H1 (cell line): ENCODE measurements around the gene CROCC2. TPM values are rescaled to one million over a fixed set of nuclear protein-coding genes. Genes with fewer than 3 reads are reported as not detected.

Experiments
- CTCF ChIA-PET: fragments of 300-600 bp; sonication (Branson Sonifier 250); formaldehyde crosslinking; loops from one replicate; lab custom pipeline; 2021; ENCODE audit not compliant: partially characterized antibody; lab: Charles Lee
- POLR2A ChIA-PET: fragments of 300-600 bp; sonication (Branson Sonifier 250); formaldehyde crosslinking; loops from one replicate; lab custom pipeline; 2021; ENCODE audit warnings: inconsistent platforms; ENCODE audit not compliant: partially characterized antibody; lab: Charles Lee
- DNase-seq, 2 experiments: peaks; one replicate each; pipeline versions ENCODE4 v3.0.0 to v3.0.0-alpha.2; 2010 to 2022; ENCODE audit warnings: low spot score in 2 of 2, low read depth in 1 of 2, mixed read lengths in 1 of 2
- FAIRE-seq: peaks from 2 replicates; lab custom pipeline; 2011; peaks lifted over from hg19 to GRCh38; lab: Jason Lieb, UNC
- H2AFZ ChIP-seq: 2 replicates; pipeline ENCODE4 v1.8.1; 2012; ENCODE audit warnings: low read length, inconsistent platforms
- H2AK5ac ChIP-seq: 2 replicates; pipeline ENCODE4 v1.6.1; 2013; ENCODE audit warnings: low read depth, low read length
- H2BK120ac ChIP-seq: replicated peaks from 2 replicates; pipeline ENCODE3; 2013; ENCODE audit warnings: low read depth, low read length, inconsistent platforms
- H2BK12ac ChIP-seq: 2 replicates; pipeline ENCODE4 v1.6.1; 2013; ENCODE audit warnings: low read depth, low read length
- H2BK15ac ChIP-seq: 2 replicates; pipeline ENCODE4 v1.6.1; 2013; ENCODE audit warnings: low read length
- H2BK20ac ChIP-seq: 2 replicates; pipeline ENCODE4 v1.6.1; 2013; ENCODE audit warnings: low read length
- H2BK5ac ChIP-seq: 2 replicates; pipeline ENCODE4 v1.6.1; 2013; ENCODE audit warnings: low read depth, low read length
- H3K14ac ChIP-seq: 2 replicates; pipeline ENCODE4 v1.6.1; 2013; ENCODE audit warnings: inconsistent platforms; ENCODE audit not compliant: insufficient read length
- H3K18ac ChIP-seq: 2 replicates; pipeline ENCODE4 v1.6.1; 2013; ENCODE audit warnings: low read length; ENCODE audit errors: extremely low read depth
- H3K23ac ChIP-seq: 2 replicates; pipeline ENCODE4 v1.6.1; 2013; ENCODE audit warnings: inconsistent platforms; ENCODE audit not compliant: insufficient read length
- H3K23me2 ChIP-seq: 2 replicates; pipeline ENCODE4 v1.6.1; 2013; ENCODE audit warnings: low read depth, low read length
- H3K27ac ChIP-seq: 2 replicates; pipeline ENCODE4 v1.6.1; 2011; ENCODE audit warnings: low read depth, low read length, inconsistent platforms
- H3K27me3 ChIP-seq, 4 experiments: replicated peaks in 1 of 4; 1 replicate in 1 of 4; 2 replicates in 3 of 4; pipeline versions ENCODE4 v1.6.1 to v1.8.1; 2011 to 2013; ENCODE audit warnings: low read length in 3 of 4, mild to moderate bottlenecking in 3 of 4, inconsistent platforms in 2 of 4, mixed read lengths in 2 of 4, moderate library complexity in 1 of 4; ENCODE audit not compliant: control insufficient read depth in 3 of 4, insufficient read depth in 3 of 4; ENCODE audit errors: extremely low read depth in 1 of 4
- H3K36me3 ChIP-seq, 4 experiments: 2 replicates each; pipeline versions ENCODE4 v1.6.1 to v1.8.1; 2011 to 2013; ENCODE audit warnings: mild to moderate bottlenecking in 4 of 4, low read length in 3 of 4, moderate library complexity in 2 of 4, control low read depth in 1 of 4, inconsistent platforms in 1 of 4; ENCODE audit not compliant: insufficient read depth in 4 of 4, control insufficient read depth in 2 of 4
- H3K4ac ChIP-seq: replicated peaks from 2 replicates; pipeline ENCODE3; 2013; ENCODE audit warnings: low read length, low read depth, mixed read lengths, inconsistent platforms; ENCODE audit not compliant: insufficient read length
- H3K4me1 ChIP-seq, 4 experiments: replicated peaks in 1 of 4; 1 replicate in 1 of 4; 2 replicates in 3 of 4; pipeline versions ENCODE4 v1.6.1 to v1.8.1; 2011 to 2013; ENCODE audit warnings: low read length in 3 of 4, inconsistent platforms in 2 of 4, mixed read lengths in 1 of 4; ENCODE audit not compliant: insufficient read depth in 4 of 4, control insufficient read depth in 3 of 4
- H3K4me2 ChIP-seq, 2 experiments: 2 replicates each; pipeline versions ENCODE4 v1.6.1 to v1.8.1; 2011 to 2013; ENCODE audit warnings: low read depth in 2 of 2, low read length in 2 of 2, control low read depth in 1 of 2, inconsistent platforms in 1 of 2, mild to moderate bottlenecking in 1 of 2; ENCODE audit not compliant: insufficient read depth in 1 of 2
- H3K4me3 ChIP-seq, 4 experiments: fragments of 200-600, 300-600 bp in 1 of 4; sonication (generic), shearing (Covaris generic), sonication (Bioruptor Twin) in 1 of 4; 2 replicates each; pipeline versions ENCODE4 v1.5.1 to v1.8.1; 2011 to 2016; ENCODE audit warnings: low read length in 4 of 4, low read depth in 3 of 4, control low read depth in 2 of 4, inconsistent platforms in 2 of 4, mild to moderate bottlenecking in 2 of 4, mixed read lengths in 1 of 4, moderate library complexity in 1 of 4; ENCODE audit not compliant: insufficient read depth in 2 of 4; ENCODE audit errors: extremely low read depth in 1 of 4
- H3K56ac ChIP-seq: replicated peaks from 2 replicates; pipeline ENCODE3; 2013; ENCODE audit warnings: low read depth, mild to moderate bottlenecking, mixed read lengths, low read length, inconsistent platforms; ENCODE audit not compliant: insufficient read length
- H3K79me1 ChIP-seq: 2 replicates; pipeline ENCODE4 v1.6.1; 2013; ENCODE audit warnings: low read depth, low read length, control low read depth
- H3K79me2 ChIP-seq, 2 experiments: 2 replicates each; pipeline versions ENCODE4 v1.6.1 to v1.8.1; 2012 to 2013; ENCODE audit warnings: low read length in 2 of 2, mild to moderate bottlenecking in 2 of 2, inconsistent platforms in 1 of 2; ENCODE audit not compliant: insufficient read depth in 2 of 2, control insufficient read depth in 1 of 2
- H3K9ac ChIP-seq, 4 experiments: replicated peaks in 1 of 4; 1 replicate in 1 of 4; 2 replicates in 3 of 4; pipeline versions ENCODE4 v1.6.1 to v1.8.1; 2011 to 2013; ENCODE audit warnings: low read depth in 3 of 4, low read length in 3 of 4, control low read depth in 2 of 4, mild to moderate bottlenecking in 2 of 4, moderate library complexity in 2 of 4, inconsistent platforms in 1 of 4; ENCODE audit errors: extremely low read depth in 1 of 4
- H3K9me3 ChIP-seq, 2 experiments: 2 replicates each; pipeline versions ENCODE4 v1.6.1 to v1.8.1; 2012 to 2013; ENCODE audit warnings: mild to moderate bottlenecking in 2 of 2, moderate library complexity in 2 of 2, control low read depth in 1 of 2, inconsistent platforms in 1 of 2, low read depth in 1 of 2, low read length in 1 of 2, mixed read lengths in 1 of 2; ENCODE audit not compliant: insufficient read depth in 2 of 2
- H4K20me1 ChIP-seq, 2 experiments: replicated peaks in 1 of 2; 2 replicates each; pipeline versions ENCODE3 to v1.8.1; 2011 to 2013; ENCODE audit warnings: inconsistent platforms in 2 of 2, low read length in 2 of 2, mild to moderate bottlenecking in 1 of 2; ENCODE audit not compliant: insufficient read depth in 2 of 2, control insufficient read depth in 1 of 2
- H4K5ac ChIP-seq: 2 replicates; pipeline ENCODE4 v1.6.1; 2013; ENCODE audit warnings: low read length, low read depth, mixed read lengths, inconsistent platforms; ENCODE audit not compliant: insufficient read length
- H4K8ac ChIP-seq: 2 replicates; pipeline ENCODE4 v1.8.0; 2013; ENCODE audit warnings: mild to moderate bottlenecking, moderate library complexity, low read length, inconsistent platforms; ENCODE audit not compliant: insufficient read depth; ENCODE audit errors: extremely low read depth
- H4K91ac ChIP-seq: replicated peaks from 2 replicates; pipeline ENCODE3; 2013; ENCODE audit warnings: low read length, mixed read lengths, inconsistent platforms; ENCODE audit not compliant: insufficient read length
- CBX5 ChIP-seq: fragments of 300-800, 300-1000 bp; sonication (generic); IDR thresholded peaks from 2 replicates; pipeline ENCODE4 v1.7.1; 2016; ENCODE audit warnings: antibody characterized with exemption, low read length, low read depth
- CBX8 ChIP-seq: fragments of 300-800, 300-1000 bp; sonication (generic); IDR thresholded peaks from 2 replicates; pipeline ENCODE4 v1.7.1; 2016; ENCODE audit warnings: low read depth, low read length, borderline replicate concordance
- GABPA ChIP-seq: IDR thresholded peaks from 2 replicates; pipeline ENCODE4 v1.6.1; 2011; ENCODE audit warnings: mild to moderate bottlenecking, low read length, moderate library complexity, borderline replicate concordance; ENCODE audit not compliant: insufficient read depth
- POLR2AphosphoS5 ChIP-seq: IDR thresholded peaks from 2 replicates; pipeline ENCODE4 v1.6.1; 2011; ENCODE audit warnings: low read depth, low read length
- RBBP5 ChIP-seq: IDR thresholded peaks from 2 replicates; pipeline ENCODE4 v1.7.1; 2012; ENCODE audit warnings: low read depth, mild to moderate bottlenecking, inconsistent platforms, low read length, moderate library complexity, borderline replicate concordance
- TAF1 ChIP-seq: IDR thresholded peaks from 2 replicates; pipeline ENCODE4 v1.6.1; 2011; ENCODE audit warnings: mild to moderate bottlenecking, low read depth, low read length
- TAF7 ChIP-seq: optimal IDR thresholded peaks from 2 replicates; pipeline ENCODE3; 2011; ENCODE audit warnings: low read depth, mild to moderate bottlenecking, inconsistent platforms, low read length, moderate library complexity, borderline replicate concordance
- TBP ChIP-seq: IDR thresholded peaks from 2 replicates; pipeline ENCODE4 v1.6.1; 2011; ENCODE audit warnings: low read depth, low read length, improper control_type of control experiment
- WGBS, 2 experiments: shearing (Covaris generic) in 1 of 2; methylation state at CpG; one replicate each; pipeline versions ENCODE4 v1.1.6 to v1.1.7; 2013 to 2015; ENCODE audit warnings: low lambda C conversion rate in 2 of 2, mixed read lengths in 2 of 2, inconsistent platforms in 1 of 2, low coverage in 1 of 2, missing lambda C conversion rate in 1 of 2; ENCODE audit not compliant: insufficient replicate concordance in 2 of 2, insufficient coverage in 1 of 2, insufficient read length in 1 of 2; ENCODE audit errors: extremely low coverage in 1 of 2, missing lambda C conversion rate in 1 of 2; 5-methylcytosine and 5-hydroxymethylcytosine counted together
- polyA plus RNA-seq, 7 experiments: library from polyadenylated mRNA; depleted of rRNA in 3 of 7; stranded (reverse) in 5 of 7; unstranded in 2 of 7; fragments of >200 nt in 5 of 7; fragments of 200-250 nt in 2 of 7; gene quantifications; 1 replicate in 5 of 7; 2 replicates in 1 of 7; 4 replicates in 1 of 7; pipeline versions ENCODE4 v1.2.1 to v1.2.3, GENCODE V29; 2011 to 2013; ENCODE audit warnings: missing spikeins in 2 of 7, mixed read lengths in 2 of 7
- total RNA-seq: library from RNA; stranded (reverse); fragmentation: NEBNext Ultra II Directional; extraction: Animal tissue kit (Norgen Biotek cat#: 25700); gene quantifications from 2 replicates; pipeline ENCODE4 v1.2.1, GENCODE V29; 2021

Gene CROCC2
- total and polyA plus RNA-seq, 2 of the 8 experiments (the other 6 are each of a cell fraction or from before 2014, with no cell fraction given): not detected

GRCh38 chr2:241035142-241035817 is 129.1 kb downstream of the CROCC2 start:
- 25% methylated on average over 20 of the region's 31 CpGs; no CpG with 5 or more reads in 1 of the 2 experiments for WGBS, 2 experiments
- DNase-seq (peak in 1 of 2 experiments; percentile 83), FAIRE-seq (no peak)

More at GRCh38 chr2:241035142-241035817, 129.1 kb downstream of the CROCC2 start:
- peak overlapping the region; percentile 25; the same call in 1 of the 2 replicates for H2BK15ac ChIP-seq
- H3K23ac ChIP-seq: no peak overlapping the region
- H3K27me3 ChIP-seq: peaks cover 0 to 33% (median 19%) of the 10 kb centered on the region in 4 experiments; a peak in 4 of 7 replicates
- no peaks in the 10 kb centered on the region for H3K9me3 ChIP-seq
- no peak overlapping the region for H4K5ac ChIP-seq
- H2BK120ac ChIP-seq: no peak overlapping the region
- no peak overlapping the region for H2BK20ac ChIP-seq
- H3K23me2 ChIP-seq: peaks cover 9% of the 10 kb centered on the region; the same call in 1 of the 2 replicates
- peak overlapping the region; percentile 58 to 63 for H3K4me2 ChIP-seq
- H2AFZ ChIP-seq: peak overlapping the region; percentile 40; the same call in 1 of the 2 replicates
- no peaks in the 10 kb centered on the region for H3K36me3 ChIP-seq
- no peak overlapping the region for H3K27ac ChIP-seq
- no peak overlapping the region for H3K56ac ChIP-seq
- H2AK5ac ChIP-seq: no peak overlapping the region
- H3K18ac ChIP-seq: peak overlapping the region; percentile 83
- H3K4me1 ChIP-seq: peaks cover 0 to 16% (median 8%) of the 10 kb centered on the region in 4 experiments; a peak in 6 of 7 replicates
- no peak overlapping the region for H3K4ac ChIP-seq
- no peak for TF ChIP-seq CBX5
- TF ChIP-seq TAF7: peak; percentile 16
- TF ChIP-seq POLR2AphosphoS5: no peak
- TF ChIP-seq TBP: no peak
- TF ChIP-seq RBBP5: 0 out of 2 replicates have a peak, but pooled peaks have one; percentile 34
- TF ChIP-seq GABPA: no peak
- no peak for TF ChIP-seq CBX8
- 0 out of 2 replicates have a peak, but pooled peaks have one; percentile 36 for TF ChIP-seq TAF1
- H3K14ac ChIP-seq: no peak overlapping the region
- ChIA-PET CTCF (no interaction called here), POLR2A (interaction anchor here (1.3 kb wide), 1 partner anchor 26 kb away, joined by 4 read pairs; no protein-coding TSS in a partner anchor)
- H3K4me3 ChIP-seq: peak overlapping the region in 1 of 4 experiments; percentile 51; a peak in 3 of 8 replicates
- no peaks in the 10 kb centered on the region for H3K79me1 ChIP-seq
- no peak overlapping the region for H2BK5ac ChIP-seq
- no peak overlapping the region; the same call in 1 of the 2 replicates for H4K8ac ChIP-seq
- no peaks in the 10 kb centered on the region for H3K79me2 ChIP-seq
- no peak overlapping the region for H3K9ac ChIP-seq
- H4K91ac ChIP-seq: no peak overlapping the region
- H4K20me1 ChIP-seq: no peaks in the 10 kb centered on the region
- H2BK12ac ChIP-seq: no peak overlapping the region
